ENCODE data around the gene PHYHD1.
"Not testable (repeated sequence)": the region's sequence is repeated elsewhere in the genome, so short reads cannot be mapped to it uniquely, and the experiment has no call there.

PHYHD1 gene

DNA sequence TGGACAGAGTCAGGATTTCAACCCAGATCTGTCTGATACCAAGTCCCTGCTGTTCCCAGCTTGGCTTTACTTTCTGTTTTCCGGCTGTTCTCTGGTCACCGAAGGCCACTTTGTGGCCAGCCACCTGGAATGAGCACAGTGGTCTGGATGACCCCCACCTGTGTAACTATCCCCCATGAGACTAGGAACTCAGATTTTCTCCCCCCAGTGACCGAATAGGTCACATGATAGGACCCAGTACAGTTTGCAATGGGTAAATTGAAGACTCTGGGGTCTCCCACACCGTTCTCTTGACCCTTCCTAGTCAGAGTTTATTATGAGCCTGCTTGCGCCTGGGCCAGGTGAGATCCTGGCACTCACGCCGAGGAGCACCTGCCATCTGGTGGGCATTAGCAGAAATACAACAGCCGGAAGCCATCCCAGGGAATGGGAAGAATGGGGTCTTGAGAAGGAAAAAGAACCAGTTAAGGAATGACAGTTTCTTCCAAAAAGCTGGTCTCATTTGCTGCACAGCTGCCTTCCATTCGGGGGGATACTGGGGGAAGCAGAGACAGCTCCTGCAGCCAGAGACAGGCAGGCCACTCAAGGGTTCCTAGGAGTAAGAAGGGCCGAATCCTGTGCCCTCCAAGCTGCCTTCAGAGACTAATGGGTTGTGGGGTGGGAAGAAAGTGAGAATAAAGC is 7.1 kb downstream of the PHYHD1 start:
- peak; percentile 39 to 41 for DNase-seq

DNA sequence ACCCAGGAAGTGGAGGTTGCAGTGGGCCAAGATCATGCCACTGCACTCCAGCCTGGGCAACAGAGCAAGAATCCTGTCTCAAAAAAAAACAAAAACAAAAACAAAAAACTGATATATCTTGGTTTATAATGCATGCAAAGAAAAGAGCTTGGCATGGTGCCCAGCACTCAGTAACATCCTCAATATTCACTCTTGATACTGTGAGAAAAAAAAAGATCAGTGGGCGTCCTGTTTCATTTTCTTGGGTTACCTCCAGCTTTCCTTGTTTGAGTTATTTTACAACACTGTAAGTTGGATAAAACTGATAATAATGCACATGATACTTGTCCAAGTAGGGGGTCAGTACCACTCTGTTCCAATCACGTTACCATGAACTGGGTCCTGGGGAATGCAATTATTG is 7.8 kb downstream of the PHYHD1 start:
- DNase-seq = no peak

DNA sequence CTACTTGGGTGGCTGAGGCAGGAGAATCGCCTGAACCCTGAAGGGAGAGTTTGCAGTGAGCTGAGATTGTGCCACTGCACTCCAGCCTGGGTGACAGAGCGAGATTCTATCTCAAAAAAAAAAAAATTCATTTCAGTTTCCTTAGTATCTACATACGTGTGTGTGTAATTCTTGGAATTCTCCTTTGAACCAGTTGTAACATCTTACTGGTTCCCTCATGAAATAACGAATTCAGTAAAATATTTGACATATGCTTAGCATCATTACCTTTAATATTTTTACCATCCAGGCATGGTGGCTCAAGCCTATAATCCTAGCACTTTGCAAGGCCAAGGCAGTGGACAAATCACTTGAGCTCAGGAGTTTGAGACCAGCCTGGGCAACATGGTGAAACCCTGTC is 8.8 kb downstream of the PHYHD1 start:
- no peak for DNase-seq

- DNase-seq = no peak
Observed at GRCh38 chr9:128933731-128934130, 12.9 kb downstream of the PHYHD1 start.

DNA sequence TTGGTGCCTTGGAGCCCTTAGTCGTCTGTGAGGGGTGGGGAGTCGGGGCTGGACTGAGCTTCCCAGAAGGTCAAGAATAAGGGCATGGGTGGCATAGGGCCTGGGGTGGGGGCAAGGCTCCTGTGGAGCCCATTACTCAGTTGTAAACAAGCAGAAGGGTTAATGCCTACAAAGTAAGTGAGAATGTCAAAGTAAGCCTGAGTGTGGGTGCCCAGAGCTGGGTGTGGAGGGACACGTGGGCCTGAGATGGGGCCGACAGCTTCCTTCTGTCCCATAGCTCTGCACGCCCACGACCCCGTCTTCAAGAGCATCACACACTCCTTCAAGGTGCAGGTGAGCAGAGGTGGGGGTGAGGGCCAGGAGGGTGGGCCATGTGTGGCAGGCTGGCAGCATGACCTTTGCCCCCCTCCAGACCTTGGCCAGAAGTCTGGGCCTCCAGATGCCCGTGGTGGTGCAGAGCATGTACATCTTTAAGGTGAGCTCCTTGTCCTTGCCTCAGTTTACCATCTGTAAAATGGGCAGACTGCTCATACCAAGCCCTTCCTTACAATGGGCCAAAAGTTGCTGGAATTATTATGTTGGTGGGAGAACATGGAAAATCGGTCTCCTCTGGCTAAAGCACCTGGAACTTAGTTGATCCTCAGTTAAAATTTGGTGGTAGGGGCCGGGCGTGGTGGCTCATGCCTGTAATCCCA is 15.5 kb downstream of the PHYHD1 start:
- DNase-seq = no peak

DNA sequence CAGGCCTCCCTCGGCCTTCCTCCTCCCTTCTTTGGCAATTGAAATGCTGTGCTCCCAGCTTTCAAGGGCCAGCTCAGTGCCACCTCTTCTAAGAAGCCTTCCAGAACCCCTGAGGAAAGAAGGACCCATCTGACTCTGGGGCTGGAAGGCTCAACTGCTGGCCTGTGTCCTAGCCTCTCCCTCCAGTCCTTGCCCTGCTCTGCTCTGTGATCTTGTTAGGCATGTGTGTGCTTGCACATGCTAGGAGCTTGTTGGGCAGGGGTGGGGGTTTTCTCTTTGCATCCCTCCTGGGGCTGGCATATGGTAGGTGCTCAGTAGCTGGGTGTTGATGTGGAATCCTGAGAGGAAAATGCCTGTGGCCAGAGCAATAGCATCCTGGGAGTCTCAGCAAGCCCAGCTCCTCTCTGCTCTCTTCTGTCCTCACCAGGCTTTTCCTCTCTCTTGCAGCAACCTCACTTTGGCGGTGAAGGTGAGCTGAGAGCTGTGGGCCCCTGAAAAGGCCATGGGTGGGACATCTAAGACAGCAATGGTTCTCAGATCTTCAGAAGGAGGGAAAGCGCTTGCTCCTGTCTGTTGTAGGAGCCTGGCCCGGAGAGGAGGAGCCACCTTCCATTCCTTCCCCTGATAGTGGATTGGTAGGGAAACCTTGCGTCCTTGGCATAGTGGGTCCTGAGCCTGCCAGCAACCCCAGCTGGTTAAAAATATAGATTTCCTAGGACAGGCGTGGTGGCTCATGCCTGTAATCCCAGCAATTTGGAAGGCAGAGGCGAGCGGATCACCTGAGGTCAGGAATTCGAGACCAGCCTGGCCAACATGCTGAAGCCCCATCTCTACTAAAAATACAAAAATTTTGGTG is 16.8 kb downstream of the PHYHD1 start:
- DNase-seq = no peak

DNA sequence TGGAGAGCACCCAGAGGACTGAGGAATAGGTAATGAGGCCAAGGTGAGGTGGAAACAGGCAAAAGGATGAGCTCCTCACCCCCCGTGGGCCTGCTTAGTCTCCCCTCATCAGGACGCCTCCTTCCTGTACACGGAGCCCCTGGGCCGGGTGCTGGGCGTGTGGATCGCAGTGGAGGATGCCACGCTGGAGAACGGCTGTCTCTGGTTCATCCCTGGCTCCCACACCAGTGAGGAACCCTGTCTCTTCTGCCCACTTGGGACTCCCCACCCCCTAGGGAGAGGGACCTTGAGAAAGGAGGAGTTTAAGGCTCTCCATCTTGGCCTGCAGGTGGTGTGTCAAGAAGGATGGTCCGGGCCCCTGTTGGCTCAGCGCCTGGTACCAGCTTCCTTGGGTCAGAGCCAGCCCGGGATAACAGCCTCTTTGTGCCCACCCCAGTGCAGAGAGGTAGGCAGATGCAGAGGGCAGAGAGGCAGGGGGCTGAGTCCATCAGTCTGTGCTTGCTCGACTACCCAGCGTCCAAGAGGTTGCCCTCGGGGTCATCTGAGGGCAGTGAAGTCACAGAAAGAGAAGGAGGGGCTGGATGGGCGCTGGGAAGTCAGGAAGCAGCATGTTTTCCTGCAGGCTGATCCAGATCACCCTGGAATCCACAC is 19.6 kb downstream of the PHYHD1 start:
- no peak for DNase-seq

- no peak for DNase-seq
Observed at GRCh38 chr9:128940946-128941755, 20.4 kb downstream of the PHYHD1 start.

- no peak for DNase-seq
Observed at GRCh38 chr9:128943832-128944620, 23.2 kb downstream of the PHYHD1 start.

DNA sequence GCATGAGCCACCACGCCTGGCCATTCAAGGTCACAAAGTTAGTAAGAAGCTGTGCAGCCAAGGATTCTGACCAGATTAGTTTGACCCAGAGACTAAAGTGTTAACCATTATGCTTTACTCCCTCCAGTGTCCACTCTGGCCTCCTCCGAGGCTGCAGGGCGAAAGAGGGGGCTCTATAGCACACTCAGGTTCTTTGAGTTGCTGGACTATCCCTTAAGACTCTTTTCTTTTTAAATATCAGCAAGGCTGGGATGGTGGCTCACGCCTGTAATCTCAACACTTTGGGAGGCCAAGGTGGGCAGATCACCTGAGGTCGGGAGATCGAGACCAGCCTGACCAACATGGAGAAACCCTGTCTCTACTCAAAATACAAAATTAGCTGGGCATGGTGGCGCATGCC is 24.2 kb downstream of the PHYHD1 start:
- not testable (repeated sequence) for DNase-seq

DNA sequence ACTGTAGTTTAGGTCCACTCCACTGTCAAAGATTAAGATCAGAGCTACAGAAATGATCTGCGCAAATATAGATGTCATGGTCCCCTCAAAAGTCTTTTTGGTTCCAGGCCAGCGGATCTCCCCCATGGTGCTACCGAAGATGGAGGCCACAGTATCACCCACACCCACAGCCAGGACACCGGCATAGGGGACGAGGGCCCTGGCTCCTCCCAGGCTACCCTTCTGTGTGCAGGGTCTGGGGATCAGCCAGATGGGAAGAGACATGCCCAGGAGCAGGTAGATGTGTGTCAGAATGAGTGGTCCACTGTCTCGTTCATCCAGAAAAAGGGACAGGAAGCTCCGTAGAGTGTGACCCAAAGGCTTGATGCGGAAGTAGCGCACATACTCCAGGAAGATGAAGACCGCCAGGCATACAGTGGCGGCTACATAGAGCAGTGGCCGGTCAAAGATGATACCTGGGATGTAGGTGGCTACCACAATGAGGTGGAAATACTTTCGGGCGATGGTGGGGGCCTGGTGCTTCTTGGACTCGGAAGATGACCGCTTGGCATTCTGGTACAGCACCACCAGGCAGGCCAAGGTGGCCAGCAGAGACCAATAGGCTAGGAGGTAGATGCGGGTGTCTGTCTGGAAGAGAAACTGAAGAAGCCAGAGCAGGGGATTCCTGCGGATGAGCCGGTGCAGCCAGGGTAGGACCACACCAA is 25.2 kb downstream of the PHYHD1 start:
- no peak for DNase-seq

DNA sequence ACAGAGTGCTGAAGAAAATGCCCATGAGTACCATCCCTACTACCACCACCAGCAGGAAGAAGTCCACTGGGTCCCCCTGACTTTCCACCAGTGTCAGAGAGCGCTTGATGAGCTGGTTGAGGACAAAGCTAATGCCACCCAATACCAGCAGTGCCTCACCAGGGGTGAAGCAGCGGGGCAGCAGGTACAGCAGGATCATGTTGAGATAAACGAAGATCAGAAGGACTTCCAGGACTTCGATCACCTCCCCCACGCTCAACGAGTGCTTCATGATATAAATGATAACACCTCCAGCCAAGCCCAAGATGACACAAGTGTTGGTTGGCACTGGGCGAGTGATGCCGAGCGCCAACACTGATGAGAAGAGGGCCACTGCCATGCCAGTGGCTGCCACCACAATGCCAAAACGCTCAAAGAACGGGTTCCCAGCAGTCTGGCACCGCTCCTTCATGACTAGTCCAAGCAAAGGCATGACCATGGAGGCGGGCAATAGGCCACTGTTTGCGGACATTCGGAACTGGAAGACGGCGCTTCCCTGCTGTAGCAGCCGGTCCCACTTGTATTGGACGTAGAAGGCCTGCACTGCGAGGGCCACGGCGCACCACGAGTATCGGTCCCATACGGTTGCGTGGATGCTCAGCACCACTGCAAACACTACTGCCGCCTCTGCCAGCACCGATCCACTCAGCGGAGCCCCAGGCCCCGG is 25.9 kb downstream of the PHYHD1 start:
- DNase-seq = peak in 1 of 2 donors; percentile 14

DNA sequence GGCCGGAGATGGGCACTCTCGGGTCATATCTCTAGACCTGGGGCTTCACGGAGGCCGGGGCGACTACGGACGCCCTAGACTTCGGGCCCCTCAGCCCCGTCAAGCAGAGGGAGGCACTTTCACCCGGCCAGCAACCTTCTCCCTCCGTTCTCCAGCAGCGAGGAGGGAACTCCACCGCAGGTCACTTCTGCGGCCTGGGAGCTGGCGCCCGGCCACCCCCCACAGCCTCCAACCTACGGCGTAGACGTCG is 26.4 kb downstream of the PHYHD1 start:
- no peak for DNase-seq

DNA sequence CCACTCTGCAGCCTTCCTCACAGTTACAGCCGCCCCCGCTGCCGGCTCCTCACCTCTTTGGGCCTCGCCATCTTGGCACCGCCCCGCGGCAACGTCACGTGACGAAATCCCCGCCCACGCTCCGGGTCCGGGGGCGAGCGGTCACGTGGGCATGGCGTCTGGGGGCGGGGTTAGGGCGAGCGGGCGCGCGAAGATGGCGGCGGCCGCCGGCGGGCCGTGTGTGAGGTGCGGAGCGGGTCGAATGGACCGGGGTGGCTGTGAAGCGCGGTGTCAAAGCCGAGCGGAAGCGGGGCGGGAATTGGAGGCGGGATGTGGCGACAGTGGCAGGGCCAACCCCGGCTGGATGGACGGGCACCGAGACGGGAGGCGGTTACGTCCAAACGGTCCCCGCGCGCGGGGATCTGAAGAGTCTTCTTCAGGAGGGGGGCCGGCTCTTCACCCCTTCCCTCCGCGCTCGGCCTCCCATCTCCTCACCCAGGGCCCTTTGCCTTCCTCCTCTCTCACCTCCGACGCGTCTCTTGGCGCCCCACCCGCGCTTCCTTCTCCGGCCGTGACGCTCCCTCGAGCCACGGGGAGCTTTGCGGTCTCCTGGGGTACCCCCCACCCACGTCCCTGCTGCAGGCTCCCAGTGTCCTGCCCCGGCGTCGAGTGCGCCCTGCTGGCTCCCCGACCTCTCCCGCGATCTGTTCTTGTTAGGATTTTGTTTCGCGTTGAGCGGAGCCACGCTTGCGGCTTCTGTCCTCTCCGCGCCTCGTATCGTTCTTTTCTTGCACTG is 26.9 kb downstream of the PHYHD1 start, which contains the start of the genes DOLK and NUP188:
DOLK (minus strand) TSS at position 77 of the 775 bp plus-strand sequence. CDS start 300 bp downstream, outside the sequence.
NUP188 (plus strand) TSS at position 173 of the 775 bp plus-strand sequence; CDS start at position 194, 21 bp downstream.
- DNase-seq = peak; percentile 100

DNA sequence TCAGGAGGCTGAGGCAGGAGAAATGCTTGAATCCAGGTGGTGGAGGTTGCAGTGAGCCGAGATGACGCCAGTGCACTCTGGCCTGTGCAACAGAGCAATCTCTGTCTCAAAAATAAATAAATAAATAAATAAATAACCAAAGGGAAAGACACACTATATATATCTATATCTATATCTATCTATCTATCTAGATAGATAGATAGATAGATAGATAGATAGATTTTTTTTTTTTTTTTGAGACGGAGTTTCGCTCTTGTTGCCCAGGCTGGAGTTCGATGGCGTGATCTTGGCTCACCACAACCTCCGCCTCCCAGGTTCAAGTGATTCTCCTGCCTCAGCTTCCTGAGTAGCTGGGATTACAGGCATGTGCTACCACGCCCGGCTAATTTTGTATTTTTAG is 40.6 kb downstream of the PHYHD1 start:
- not testable (repeated sequence) for DNase-seq

DNA sequence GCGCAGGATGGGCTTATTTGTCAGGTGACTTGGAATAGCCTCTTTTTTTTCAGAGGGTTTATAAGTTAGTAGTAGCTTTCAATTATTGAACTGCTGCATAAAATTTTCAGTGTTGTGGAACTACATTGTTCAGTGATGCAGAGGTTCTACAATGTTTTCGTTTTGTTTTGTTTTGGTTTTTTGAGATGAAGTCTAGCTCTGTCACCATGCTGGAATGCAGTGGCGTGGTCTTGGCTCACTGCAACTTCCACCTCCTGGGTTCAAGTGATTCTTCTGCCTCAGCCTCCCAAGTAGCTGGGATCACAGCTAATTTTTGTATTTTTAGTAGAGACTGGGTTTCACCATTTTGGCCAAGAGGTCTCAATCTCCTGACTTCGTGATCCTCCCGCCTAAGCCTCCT is 48.7 kb downstream of the PHYHD1 start:
- no peak for DNase-seq

GRCh38 chr9:128972956-128973355 is 52.2 kb downstream of the PHYHD1 start:
- DNase-seq = no peak

GRCh38 chr9:128979111-128979510 is 58.3 kb downstream of the PHYHD1 start:
- DNase-seq = no peak

- DNase-seq = no peak
Observed at GRCh38 chr9:128983536-128983935, 62.8 kb downstream of the PHYHD1 start.

Data from stimulated activated CD4-positive, alpha-beta T cell treated with anti-CD3 and anti-CD28 coated beads, Interleukin-2, amount 100 ng/mL, for 48 hours (primary cell).